Measurements from ENCODE around the gene NLK. TPM values are rescaled to one million over a fixed set of nuclear protein-coding genes. Genes with fewer than 3 reads are reported as not detected.

Gene NLK
- total and polyA plus RNA-seq, 2 donors (not counting 3 experiments of a cell fraction or from before 2014, with no cell fraction given) = 23.8 to 34.2 TPM

GRCh38 chr17:28199115-28199514, 156.6 kb downstream of the NLK start:
- H2AFZ ChIP-seq (ENCODE audit: low read depth, low read length) = no peak overlapping the region
- no TSS peak for BruUV-seq (replicated peaks)
- no peak for DNase-seq (ENCODE audit: low read depth, low spot score)
- intact Hi-C loops (cut with micrococcal nuclease) (no loop called here), dilution Hi-C loops (cut with MboI; ENCODE audit: extremely low pct_ligation_motif_present, low sequenced_read_pairs) (no loop called here)
- FAIRE-seq = no peak
- no peaks in the 10 kb centered on the region for H3K9me3 ChIP-seq (replicated peaks; ENCODE audit: control insufficient read depth, insufficient read depth, low read length)
- H3K9ac ChIP-seq (replicated peaks; ENCODE audit: extremely low read depth, insufficient read depth, low read length) = no peak overlapping the region
- POLR2A ChIA-PET = no interaction called here
- H3K36me3 ChIP-seq (ENCODE audit: control insufficient read depth in 2 of 2, extremely low read depth in 1 of 2, insufficient read depth in 2 of 2, low read length in 2 of 2) = peaks cover 2 to 3% of the 10 kb centered on the region in 2 experiments
- H3K4me3 ChIP-seq (replicated peaks in 1 of 3; ENCODE audit: insufficient read depth in 1 of 3, low read depth in 1 of 3, low read length in 3 of 3) = no peak overlapping the region
- no peak overlapping the region for H3K4me2 ChIP-seq (ENCODE audit: insufficient read depth, low read length)
- no peaks in the 10 kb centered on the region for H3K27me3 ChIP-seq (ENCODE audit: control insufficient read depth in 2 of 2, insufficient read depth in 2 of 2, low read length in 2 of 2)
- H3K79me2 ChIP-seq (ENCODE audit: control insufficient read depth, insufficient read depth, low read length) = no peaks in the 10 kb centered on the region
- TF ChIP-seq MAX (IDR thresholded peaks at IDR 0.05; ENCODE audit: insufficient read depth, insufficient read length) = no peak
- TF ChIP-seq JUN (IDR thresholded peaks at IDR 0.05; ENCODE audit: borderline replicate concordance, insufficient read depth, insufficient read length, low read depth) = no peak
- no peak for TF ChIP-seq POLR2A (IDR thresholded peaks at IDR 0.05; ENCODE audit: low read depth, low read length)
- CTCF ChIA-PET = interaction anchor here (1.8 kb wide), 1 partner anchor 10 kb away, joined by 5 read pairs; no protein-coding TSS in a partner anchor
- peaks cover 3% of the 10 kb centered on the region for H3K4me1 ChIP-seq (ENCODE audit: control insufficient read depth, extremely low read depth, insufficient read depth, low read length)
- no peaks in the 10 kb centered on the region for H4K20me1 ChIP-seq (replicated peaks; ENCODE audit: control insufficient read depth, extremely low read depth, insufficient read depth, low read length)
- H3K9me1 ChIP-seq (replicated peaks; ENCODE audit: control insufficient read depth, extremely low read depth, insufficient read depth, low read length) = no peaks in the 10 kb centered on the region
- no peak overlapping the region for H3K27ac ChIP-seq (ENCODE audit: insufficient read depth, low read depth, low read length)

- dilution Hi-C loops (cut with MboI; ENCODE audit: extremely low pct_ligation_motif_present, low sequenced_read_pairs) = no loop called here
- Histone ChIP-seq H3K4me3 (replicated peaks in 1 of 3; ENCODE audit: insufficient read depth in 1 of 3, low read depth in 1 of 3, low read length in 3 of 3) (no peak overlapping the region), H2AFZ (ENCODE audit: low read depth, low read length) (no peak overlapping the region), H3K36me3 (ENCODE audit: control insufficient read depth in 2 of 2, extremely low read depth in 1 of 2, insufficient read depth in 2 of 2, low read length in 2 of 2) (peaks cover 2 to 3% of the 10 kb centered on the region in 2 experiments), H3K79me2 (ENCODE audit: control insufficient read depth, insufficient read depth, low read length) (no peaks in the 10 kb centered on the region), H3K9ac (replicated peaks; ENCODE audit: extremely low read depth, insufficient read depth, low read length) (no peak overlapping the region), H4K20me1 (replicated peaks; ENCODE audit: control insufficient read depth, extremely low read depth, insufficient read depth, low read length) (no peaks in the 10 kb centered on the region), H3K27me3 (ENCODE audit: control insufficient read depth in 2 of 2, insufficient read depth in 2 of 2, low read length in 2 of 2) (no peaks in the 10 kb centered on the region), H3K4me1 (ENCODE audit: control insufficient read depth, extremely low read depth, insufficient read depth, low read length) (peaks cover 2% of the 10 kb centered on the region), H3K9me1 (replicated peaks; ENCODE audit: control insufficient read depth, extremely low read depth, insufficient read depth, low read length) (no peaks in the 10 kb centered on the region), H3K27ac (ENCODE audit: insufficient read depth, low read depth, low read length) (no peak overlapping the region), H3K9me3 (replicated peaks; ENCODE audit: control insufficient read depth, insufficient read depth, low read length) (no peaks in the 10 kb centered on the region), H3K4me2 (ENCODE audit: insufficient read depth, low read length) (no peak overlapping the region)
- no TSS peak for BruUV-seq (replicated peaks)
- no peak for TF ChIP-seq MYC (IDR thresholded peaks at IDR 0.05; ENCODE audit: low read depth, low read length)
- no peak for TF ChIP-seq FOS (IDR thresholded peaks at IDR 0.05; ENCODE audit: borderline replicate concordance, insufficient read depth, low read length)
- no peak for TF ChIP-seq CTCF (IDR thresholded peaks at IDR 0.05; ENCODE audit: extremely low read depth in 1 of 2, insufficient read depth in 1 of 2, low read depth in 1 of 2, low read length in 2 of 2)
- TF ChIP-seq MAX (IDR thresholded peaks at IDR 0.05; ENCODE audit: insufficient read depth, insufficient read length) = no peak
- TF ChIP-seq EZH2 (IDR thresholded peaks at IDR 0.05; ENCODE audit: borderline replicate concordance, low read depth, low read length, severe bottlenecking) = no peak
- TF ChIP-seq POLR2A (IDR thresholded peaks at IDR 0.05; ENCODE audit: low read depth, low read length) = no peak
- TF ChIP-seq GATA2 (IDR thresholded peaks at IDR 0.05; ENCODE audit: insufficient read depth, insufficient read length, low read depth, low read length) = no peak
- no peak for TF ChIP-seq POLR2AphosphoS5 (IDR thresholded peaks at IDR 0.05; ENCODE audit: insufficient read depth, low read depth, low read length)
- TF ChIP-seq JUN (IDR thresholded peaks at IDR 0.05; ENCODE audit: borderline replicate concordance, insufficient read depth, insufficient read length, low read depth) = no peak
- DNase-seq (ENCODE audit: low read depth, low spot score) (no peak), FAIRE-seq (no peak)
- intact Hi-C loops (cut with micrococcal nuclease) = no loop called here
- ChIA-PET CTCF (interaction anchor here (1.8 kb wide), 1 partner anchor 9 kb away, joined by 5 read pairs; no protein-coding TSS in a partner anchor), POLR2A (no interaction called here)
Measured at GRCh38 chr17:28199728-28200127, 157.3 kb downstream of the NLK start.

Data from endothelial cell of umbilical vein (primary cell).